Measurements from ENCODE around the gene CADPS2. TPM values are rescaled to one million over a fixed set of nuclear protein-coding genes. Genes with fewer than 3 reads are reported as not detected.

CADPS2 gene
- total RNA-seq, 2 experiments from 2014 or later = not detected

GRCh38 chr7:122675621-122676020, 210.6 kb downstream of the CADPS2 start:
- POLR2A ChIA-PET = no interaction called here
- DNase-seq (no peak), ATAC-seq (no peak)
- H3K27me3 Mint-ChIP-seq = no peaks in the 10 kb centered on the region
- CTCF ChIA-PET = interaction anchor here (1.1 kb wide), 1 partner anchor 9 kb away, joined by 3 read pairs; no protein-coding TSS in a partner anchor
- no peaks in the 10 kb centered on the region for H3K36me3 Mint-ChIP-seq (ENCODE audit: low read depth)
- intact Hi-C loops (cut with micrococcal nuclease) = no loop called here
- H3K4me3 Mint-ChIP-seq = no peak overlapping the region
- no peak overlapping the region for H3K27ac Mint-ChIP-seq
- TF ChIP-seq, protein P1, sequence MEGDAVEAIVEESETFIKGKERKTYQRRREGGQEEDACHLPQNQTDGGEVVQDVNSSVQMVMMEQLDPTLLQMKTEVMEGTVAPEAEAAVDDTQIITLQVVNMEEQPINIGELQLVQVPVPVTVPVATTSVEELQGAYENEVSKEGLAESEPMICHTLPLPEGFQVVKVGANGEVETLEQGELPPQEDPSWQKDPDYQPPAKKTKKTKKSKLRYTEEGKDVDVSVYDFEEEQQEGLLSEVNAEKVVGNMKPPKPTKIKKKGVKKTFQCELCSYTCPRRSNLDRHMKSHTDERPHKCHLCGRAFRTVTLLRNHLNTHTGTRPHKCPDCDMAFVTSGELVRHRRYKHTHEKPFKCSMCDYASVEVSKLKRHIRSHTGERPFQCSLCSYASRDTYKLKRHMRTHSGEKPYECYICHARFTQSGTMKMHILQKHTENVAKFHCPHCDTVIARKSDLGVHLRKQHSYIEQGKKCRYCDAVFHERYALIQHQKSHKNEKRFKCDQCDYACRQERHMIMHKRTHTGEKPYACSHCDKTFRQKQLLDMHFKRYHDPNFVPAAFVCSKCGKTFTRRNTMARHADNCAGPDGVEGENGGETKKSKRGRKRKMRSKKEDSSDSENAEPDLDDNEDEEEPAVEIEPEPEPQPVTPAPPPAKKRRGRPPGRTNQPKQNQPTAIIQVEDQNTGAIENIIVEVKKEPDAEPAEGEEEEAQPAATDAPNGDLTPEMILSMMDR (IDR thresholded peaks at IDR 0.05) = no peak
- H3K4me1 Mint-ChIP-seq (ENCODE audit: low read depth) = no peaks in the 10 kb centered on the region
- peaks cover 2% of the 10 kb centered on the region for H3K9me3 Mint-ChIP-seq

GRCh38 chr7:122675011-122675410, 211.2 kb downstream of the CADPS2 start:
- no peak overlapping the region for H3K27ac Mint-ChIP-seq
- DNase-seq (no peak), ATAC-seq (no peak)
- H3K36me3 Mint-ChIP-seq (ENCODE audit: low read depth) = no peaks in the 10 kb centered on the region
- no peak overlapping the region for H3K4me3 Mint-ChIP-seq
- H3K9me3 Mint-ChIP-seq = peaks cover 2% of the 10 kb centered on the region
- no peaks in the 10 kb centered on the region for H3K4me1 Mint-ChIP-seq (ENCODE audit: low read depth)
- ChIA-PET POLR2A (no interaction called here), CTCF (interaction anchor here (1.1 kb wide), 1 partner anchor 9 kb away, joined by 3 read pairs; no protein-coding TSS in a partner anchor)
- intact Hi-C loops (cut with micrococcal nuclease) = no loop called here
- H3K27me3 Mint-ChIP-seq = no peaks in the 10 kb centered on the region
- TF ChIP-seq, protein P1 (IDR thresholded peaks at IDR 0.05) = no peak

DNA sequence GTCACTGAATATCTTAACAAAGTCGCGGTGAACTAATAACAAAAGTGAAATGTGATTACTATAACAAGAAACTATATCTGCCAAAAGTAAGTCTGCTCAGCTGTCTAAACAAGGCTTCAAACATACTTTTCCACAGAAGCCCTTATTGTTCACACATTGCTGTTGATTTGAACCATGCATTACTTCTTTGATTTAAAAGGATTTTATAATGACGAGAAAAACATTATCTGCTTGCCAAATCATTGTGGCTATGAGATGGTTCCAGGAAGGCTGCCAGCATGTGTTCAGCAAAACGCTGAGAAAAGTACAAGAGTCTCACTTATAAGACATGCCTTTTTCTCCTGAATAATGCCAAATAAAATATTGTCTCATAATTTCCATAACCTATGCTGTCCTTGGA, 211.8 kb downstream of the CADPS2 start:
- Mint-ChIP-seq H3K4me3 (no peak overlapping the region), H3K4me1 (ENCODE audit: low read depth) (no peaks in the 10 kb centered on the region), H3K9me3 (peaks cover 2% of the 10 kb centered on the region), H3K27ac (no peak overlapping the region), H3K27me3 (no peaks in the 10 kb centered on the region), H3K36me3 (ENCODE audit: low read depth) (no peaks in the 10 kb centered on the region)
- intact Hi-C loops (cut with micrococcal nuclease) = no loop called here
- CTCF ChIA-PET = no interaction called here
- no peak for DNase-seq
- POLR2A ChIA-PET = no interaction called here
- ATAC-seq = no peak
- TF ChIP-seq, protein P1 (IDR thresholded peaks at IDR 0.05) = no peak

DNA sequence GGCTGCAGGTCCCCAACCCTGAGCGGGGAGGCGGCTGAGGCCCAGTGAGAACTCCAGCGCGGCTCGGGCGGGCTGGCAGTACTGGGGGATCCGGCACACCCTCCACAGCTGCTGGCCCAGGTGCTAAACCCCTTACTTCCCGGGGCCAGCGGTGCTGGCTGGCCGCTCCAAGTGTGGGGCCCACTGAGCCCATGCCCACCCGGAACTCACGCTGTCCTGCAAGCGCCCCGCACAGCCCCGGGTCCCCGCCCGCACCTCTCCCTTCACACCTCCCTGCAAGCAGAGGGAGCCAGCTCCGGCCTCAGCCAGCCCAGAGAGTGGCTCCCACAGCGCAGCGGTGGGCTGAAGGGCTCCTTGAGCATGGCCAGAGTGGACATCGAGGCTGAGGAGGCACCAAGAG, 212.3 kb downstream of the CADPS2 start:
- CTCF ChIA-PET = no interaction called here
- intact Hi-C loops (cut with micrococcal nuclease) = no loop called here
- Mint-ChIP-seq H3K27me3 (no peaks in the 10 kb centered on the region), H3K27ac (no peak overlapping the region), H3K4me3 (no peak overlapping the region), H3K4me1 (ENCODE audit: low read depth) (no peaks in the 10 kb centered on the region), H3K36me3 (ENCODE audit: low read depth) (no peaks in the 10 kb centered on the region), H3K9me3 (peaks cover 2% of the 10 kb centered on the region)
- TF ChIP-seq, protein P1 (IDR thresholded peaks at IDR 0.05) = no peak
- POLR2A ChIA-PET = no interaction called here
- DNase-seq = no peak
- no peak for ATAC-seq

- Mint-ChIP-seq H3K4me1 (ENCODE audit: low read depth) (no peaks in the 10 kb centered on the region), H3K27me3 (no peaks in the 10 kb centered on the region), H3K9me3 (peaks cover 2% of the 10 kb centered on the region), H3K36me3 (ENCODE audit: low read depth) (no peaks in the 10 kb centered on the region), H3K27ac (no peak overlapping the region), H3K4me3 (no peak overlapping the region)
- ChIA-PET CTCF (no interaction called here), POLR2A (no interaction called here)
- TF ChIP-seq, protein P1 (IDR thresholded peaks at IDR 0.05) = no peak
- intact Hi-C loops (cut with micrococcal nuclease) = no loop called here
- ATAC-seq = no peak
- no peak for DNase-seq
These were observed 213.7 kb downstream of the CADPS2 start for GRCh38 chr7:122672536-122672935.

All from activated CD8-positive, alpha-beta T cell treated with anti-CD3 and anti-CD28 coated beads for 36 hours (primary cell).